ENCODE results near the gene TMPRSS9.

GRCh38 chr19:2412449-2412848, 52.4 kb downstream of the TMPRSS9 start:
- TF ChIP-seq CTCF (IDR thresholded peaks at IDR 0.05) (no peak), POLR2A (IDR thresholded peaks at IDR 0.05) (no peak), POLR2AphosphoS5 (IDR thresholded peaks at IDR 0.05; ENCODE audit: insufficient read depth in 1 of 2, low read depth in 1 of 2) (no peak)
